Measurements from ENCODE around the gene SESN3.
"Not testable (repeated sequence)": the region's sequence is repeated elsewhere in the genome, so short reads cannot be mapped to it uniquely, and the experiment has no call there.

Gene SESN3

GRCh38 chr11:95231127-95231880, at the start of gene SESN3:
Gene SESN3 (minus strand): TSS chr11:95231202. CDS start chr11:95230860, 342 bp downstream.
- in situ Hi-C loops (cut with MboI; ENCODE audit: low sequenced_read_pairs), result no loop called here

GRCh38 chr11:95279921-95280868, 49.2 kb upstream of the SESN3 start:
- in situ Hi-C loops (cut with MboI; ENCODE audit: low sequenced_read_pairs), result no loop called here

GRCh38 chr11:95277868-95278267, 46.9 kb upstream of the SESN3 start:
- in situ Hi-C loops (cut with MboI; ENCODE audit: low sequenced_read_pairs), result no loop called here

GRCh38 chr11:95276139-95276538, 45.1 kb upstream of the SESN3 start:
- in situ Hi-C loops (cut with MboI; ENCODE audit: low sequenced_read_pairs), result no loop called here

- in situ Hi-C loops (cut with MboI; ENCODE audit: low sequenced_read_pairs), result not testable (repeated sequence)
Observed at GRCh38 chr11:95273618-95274017, 42.6 kb upstream of the SESN3 start.

GRCh38 chr11:95269036-95269819, 38.2 kb upstream of the SESN3 start:
- in situ Hi-C loops (cut with MboI; ENCODE audit: low sequenced_read_pairs), result no loop called here

- in situ Hi-C loops (cut with MboI; ENCODE audit: low sequenced_read_pairs), result no loop called here
Observed at GRCh38 chr11:95268391-95268790, 37.4 kb upstream of the SESN3 start.

GRCh38 chr11:95267601-95268213, 36.7 kb upstream of the SESN3 start:
- in situ Hi-C loops (cut with MboI; ENCODE audit: low sequenced_read_pairs), result no loop called here

- in situ Hi-C loops (cut with MboI; ENCODE audit: low sequenced_read_pairs), result no loop called here
Observed at GRCh38 chr11:95266751-95267374, 35.9 kb upstream of the SESN3 start.

- in situ Hi-C loops (cut with MboI; ENCODE audit: low sequenced_read_pairs), result no loop called here
Observed at GRCh38 chr11:95264881-95265280, 33.9 kb upstream of the SESN3 start.

GRCh38 chr11:95262994-95263765, 32.2 kb upstream of the SESN3 start:
- in situ Hi-C loops (cut with MboI; ENCODE audit: low sequenced_read_pairs), result no loop called here

GRCh38 chr11:95257456-95257971, 26.5 kb upstream of the SESN3 start:
- in situ Hi-C loops (cut with MboI; ENCODE audit: low sequenced_read_pairs), result no loop called here

GRCh38 chr11:95256321-95256779, 25.3 kb upstream of the SESN3 start:
- in situ Hi-C loops (cut with MboI; ENCODE audit: low sequenced_read_pairs), result no loop called here

- in situ Hi-C loops (cut with MboI; ENCODE audit: low sequenced_read_pairs), result no loop called here
Observed at GRCh38 chr11:95255251-95256145, 24.5 kb upstream of the SESN3 start.

GRCh38 chr11:95254716-95255115, 23.7 kb upstream of the SESN3 start:
- in situ Hi-C loops (cut with MboI; ENCODE audit: low sequenced_read_pairs), result no loop called here

GRCh38 chr11:95254131-95254704, 23.2 kb upstream of the SESN3 start:
- in situ Hi-C loops (cut with MboI; ENCODE audit: low sequenced_read_pairs), result no loop called here

- in situ Hi-C loops (cut with MboI; ENCODE audit: low sequenced_read_pairs), result no loop called here
Observed at GRCh38 chr11:95253141-95253540, 22.1 kb upstream of the SESN3 start.

- in situ Hi-C loops (cut with MboI; ENCODE audit: low sequenced_read_pairs), result no loop called here
Observed at GRCh38 chr11:95252586-95252985, 21.6 kb upstream of the SESN3 start.

Data from HL-60/S4 (cell line).